Measurements from ENCODE around the gene DGKE. TPM values are rescaled to one million over a fixed set of nuclear protein-coding genes. Genes with fewer than 3 reads are reported as not detected.

The DGKE gene
- polyA plus RNA-seq, 1 donor from 2014 or later = 16.6 TPM

GRCh38 chr17:56896968-56897359 lies 63.0 kb downstream of the DGKE start:
- no peaks in the 10 kb centered on the region for H3K9me2 ChIP-seq (ENCODE audit: insufficient read depth, low read length)
- H3K27ac ChIP-seq (ENCODE audit: low read length) = no peak overlapping the region
- H3F3A ChIP-seq (ENCODE audit: insufficient read depth, low read length, poor library complexity, severe bottlenecking) = no peaks in the 10 kb centered on the region
- no peaks in the 10 kb centered on the region for H3K27me3 ChIP-seq (ENCODE audit: insufficient read depth, low read depth, low read length)
- H3K4me3 ChIP-seq (ENCODE audit: low read length) = no peak overlapping the region
- H3K4me2 ChIP-seq (ENCODE audit: low read length) = no peak overlapping the region
- TF ChIP-seq REST (IDR thresholded peaks at IDR 0.05; ENCODE audit: borderline replicate concordance) (no peak), MXI1 (conservative IDR thresholded peaks at IDR 0.05; ENCODE audit: poor library complexity, severe bottlenecking) (no peak), TAF1 (IDR thresholded peaks at IDR 0.05; ENCODE audit: low read depth) (no peak), EP300 (conservative IDR thresholded peaks at IDR 0.05; ENCODE audit: poor library complexity, severe bottlenecking) (no peak), EZH2 (IDR thresholded peaks at IDR 0.05; ENCODE audit: borderline replicate concordance, insufficient read depth, low read length, poor library complexity, severe bottlenecking) (no peak), RAD21 (conservative IDR thresholded peaks at IDR 0.05) (no peak), SMC3 (conservative IDR thresholded peaks at IDR 0.05; ENCODE audit: poor library complexity) (no peak), CTCF (IDR thresholded peaks at IDR 0.05; ENCODE audit: poor library complexity, severe bottlenecking) (no peak), POLR2AphosphoS5 (IDR thresholded peaks at IDR 0.05) (no peak)
- no peak overlapping the region for H3K9ac ChIP-seq (ENCODE audit: low read length)
- no peak overlapping the region for H2AFZ ChIP-seq (ENCODE audit: low read depth, low read length)
- H3K79me2 ChIP-seq (replicated peaks; ENCODE audit: insufficient read depth, low read length) = no peaks in the 10 kb centered on the region
- no peaks in the 10 kb centered on the region for H4K20me1 ChIP-seq (ENCODE audit: insufficient read depth)
- no peaks in the 10 kb centered on the region for H3K9me3 ChIP-seq (ENCODE audit: low read length)
- no peaks in the 10 kb centered on the region for H3K36me3 ChIP-seq (ENCODE audit: insufficient read depth, low read length)

GRCh38 chr17:56897646-56898424 lies 63.9 kb downstream of the DGKE start:
- Histone ChIP-seq H3F3A (ENCODE audit: insufficient read depth, low read length, poor library complexity, severe bottlenecking) (no peaks in the 10 kb centered on the region), H3K4me3 (ENCODE audit: low read length) (no peak overlapping the region), H4K20me1 (ENCODE audit: insufficient read depth) (no peaks in the 10 kb centered on the region), H2AFZ (ENCODE audit: low read depth, low read length) (no peak overlapping the region), H3K27ac (ENCODE audit: low read length) (no peak overlapping the region), H3K9me3 (ENCODE audit: low read length) (no peaks in the 10 kb centered on the region), H3K4me2 (ENCODE audit: low read length) (no peak overlapping the region), H3K79me2 (replicated peaks; ENCODE audit: insufficient read depth, low read length) (no peaks in the 10 kb centered on the region), H3K9ac (ENCODE audit: low read length) (no peak overlapping the region), H3K9me2 (ENCODE audit: insufficient read depth, low read length) (no peaks in the 10 kb centered on the region), H3K27me3 (ENCODE audit: insufficient read depth, low read depth, low read length) (no peaks in the 10 kb centered on the region), H3K36me3 (ENCODE audit: insufficient read depth, low read length) (no peaks in the 10 kb centered on the region)
- TF ChIP-seq POLR2AphosphoS5 (IDR thresholded peaks at IDR 0.05) (no peak), REST (IDR thresholded peaks at IDR 0.05; ENCODE audit: borderline replicate concordance) (no peak), CTCF (IDR thresholded peaks at IDR 0.05; ENCODE audit: poor library complexity, severe bottlenecking) (no peak), TAF1 (IDR thresholded peaks at IDR 0.05; ENCODE audit: low read depth) (no peak), MXI1 (conservative IDR thresholded peaks at IDR 0.05; ENCODE audit: poor library complexity, severe bottlenecking) (no peak), SMC3 (conservative IDR thresholded peaks at IDR 0.05; ENCODE audit: poor library complexity) (no peak), EZH2 (IDR thresholded peaks at IDR 0.05; ENCODE audit: borderline replicate concordance, insufficient read depth, low read length, poor library complexity, severe bottlenecking) (no peak), EP300 (conservative IDR thresholded peaks at IDR 0.05; ENCODE audit: poor library complexity, severe bottlenecking) (no peak), RAD21 (conservative IDR thresholded peaks at IDR 0.05) (no peak)

Data from neural cell (in vitro differentiated cells).